Fibroblast of lung (primary cell): Measurements from ENCODE around the gene PLA2G4B. TPM values are rescaled to one million over a fixed set of nuclear protein-coding genes. Genes with fewer than 3 reads are reported as not detected.
A peak's percentile ranks its signal among the peaks of the same experiment; 100 is the strongest.
"Not testable (repeated sequence)": the region's sequence is repeated elsewhere in the genome, so short reads cannot be mapped to it uniquely, and the experiment has no call there.

ENCODE experiments used
- DNase-seq, 2 donors: peaks; one replicate each; pipeline versions ENCODE4 v3.0.0 to v3.0.0-alpha.2; 2010; ENCODE audit warnings: low read depth in 2 of 2
- H2AFZ ChIP-seq: 2 replicates; pipeline ENCODE4 v1.5.1; 2012; ENCODE audit warnings: low read length, control low read depth, inconsistent platforms
- H3K27ac ChIP-seq: 2 replicates; pipeline ENCODE4 v1.5.1; 2011; ENCODE audit warnings: low read length, control low read depth; ENCODE audit not compliant: insufficient read depth
- H3K27me3 ChIP-seq: 2 replicates; pipeline ENCODE4 v1.5.1; 2011; ENCODE audit warnings: mild to moderate bottlenecking, low read length; ENCODE audit not compliant: control insufficient read depth, insufficient read depth
- H3K36me3 ChIP-seq: 2 replicates; pipeline ENCODE4 v1.5.1; 2011; ENCODE audit warnings: low read length; ENCODE audit not compliant: control insufficient read depth, insufficient read depth
- H3K4me1 ChIP-seq: 2 replicates; pipeline ENCODE4 v1.5.1; 2011; ENCODE audit warnings: low read length; ENCODE audit not compliant: control insufficient read depth, insufficient read depth; ENCODE audit errors: extremely low read depth
- H3K4me2 ChIP-seq: 2 replicates; pipeline ENCODE4 v1.5.1; 2011; ENCODE audit warnings: low read length, control low read depth; ENCODE audit not compliant: insufficient read depth; ENCODE audit errors: extremely low read depth
- H3K4me3 ChIP-seq, 4 experiments: fragments of 200-600 bp in 1 of 4; sonication (generic) in 1 of 4; replicated peaks in 1 of 4; 2 replicates each; pipeline ENCODE4 v1.5.1; 2011 to 2016; ENCODE audit warnings: low read length in 4 of 4, low read depth in 3 of 4, mild to moderate bottlenecking in 3 of 4, control low read depth in 2 of 4, inconsistent platforms in 1 of 4, mixed read lengths in 1 of 4; ENCODE audit not compliant: insufficient read depth in 1 of 4; ENCODE audit errors: control extremely low read depth in 1 of 4
- H3K79me2 ChIP-seq: 2 replicates; pipeline ENCODE4 v1.5.1; 2012; ENCODE audit warnings: mild to moderate bottlenecking, low read length, inconsistent platforms; ENCODE audit not compliant: control insufficient read depth, insufficient read depth
- H3K9ac ChIP-seq: 2 replicates; pipeline ENCODE4 v1.5.1; 2011; ENCODE audit warnings: mild to moderate bottlenecking, low read length, control low read depth; ENCODE audit not compliant: insufficient read depth
- H3K9me3 ChIP-seq: 2 replicates; pipeline ENCODE4 v1.5.1; 2012; ENCODE audit warnings: low read depth, low read length; ENCODE audit not compliant: control insufficient read depth, insufficient read depth
- H4K20me1 ChIP-seq: 2 replicates; pipeline ENCODE4 v1.5.1; 2011; ENCODE audit warnings: low read length; ENCODE audit not compliant: control insufficient read depth, insufficient read depth; ENCODE audit errors: extremely low read depth
- EZH2 ChIP-seq: IDR thresholded peaks from 2 replicates; pipeline ENCODE4 v1.5.1; 2012; ENCODE audit warnings: low read length, control low read depth, mild to moderate bottlenecking; ENCODE audit errors: missing control alignments
- polyA plus RNA-seq, 2 donors: library from polyadenylated mRNA; depleted of rRNA in 1 of 2; stranded (reverse) in 1 of 2; unstranded in 1 of 2; fragments of >200 nt; gene quantifications; 2 replicates each; pipeline ENCODE4 v1.2.1, GENCODE V29; 2011 to 2012; ENCODE audit warnings: missing spikeins in 1 of 2
- total RNA-seq: library from RNA; depleted of rRNA; stranded (reverse); fragments of >200 nt; gene quantifications from 2 replicates; pipeline ENCODE4 v1.2.1, GENCODE V29; 2014
- TF ChIP-seq, protein P1 (sequence below), 2 donors: IDR thresholded peaks in 1 of 2; conservative IDR thresholded peaks in 1 of 2; 1 replicate in 1 of 2; 2 replicates in 1 of 2; pipeline ENCODE4 v1.5.1; 2011 to 2012; ENCODE audit warnings: low read length in 2 of 2, control low read depth in 1 of 2, inconsistent platforms in 1 of 2, low read depth in 1 of 2, mild to moderate bottlenecking in 1 of 2

Gene PLA2G4B
- total and polyA plus RNA-seq, 2 donors (not counting 1 experiment from before 2014, with no cell fraction given): 0.99 to 1.2 TPM

DNA sequence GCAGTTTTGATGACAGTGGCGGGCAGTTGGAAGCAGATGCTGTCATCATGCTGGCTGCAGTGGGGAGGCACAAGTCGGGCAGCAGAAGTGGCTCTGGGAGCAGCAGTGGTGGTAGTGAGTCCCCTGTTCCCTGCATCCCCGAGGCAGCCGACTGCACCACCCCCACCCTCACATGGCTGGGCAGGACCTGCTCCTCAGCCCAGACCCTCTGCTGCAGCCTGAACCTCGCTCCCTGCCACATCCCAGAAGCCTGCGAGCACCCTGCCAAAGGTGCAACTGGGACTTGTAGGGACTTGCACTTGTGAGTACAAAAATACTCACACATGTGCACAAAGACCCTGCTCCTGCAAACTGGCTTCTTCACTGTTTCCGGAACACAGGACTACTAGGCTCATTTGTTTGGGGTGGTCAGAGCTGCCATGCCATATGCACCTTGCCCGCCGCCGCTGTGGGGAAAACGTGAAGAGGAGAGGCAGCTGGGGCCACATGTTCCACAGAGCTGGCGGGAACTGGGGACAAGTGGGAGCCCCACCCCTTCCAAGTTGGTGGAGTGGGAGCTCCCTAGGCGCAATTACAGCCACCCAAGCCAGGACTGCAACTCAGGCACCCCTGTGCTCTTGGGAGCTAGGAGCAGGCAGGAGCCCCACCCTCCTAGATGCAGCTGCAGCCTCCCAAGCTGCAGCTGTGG, 8.5 kb upstream of the PLA2G4B start:
- Histone ChIP-seq H2AFZ (no peak overlapping the region), H3K4me3 (no peak overlapping the region), H3K27ac (no peak overlapping the region), H4K20me1 (no peaks in the 10 kb centered on the region), H3K9me3 (no peaks in the 10 kb centered on the region), H3K9ac (no peak overlapping the region), H3K36me3 (no peaks in the 10 kb centered on the region), H3K4me2 (no peak overlapping the region), H3K27me3 (no peaks in the 10 kb centered on the region), H3K4me1 (no peaks in the 10 kb centered on the region), H3K79me2 (no peaks in the 10 kb centered on the region)
- TF ChIP-seq, protein P1, sequence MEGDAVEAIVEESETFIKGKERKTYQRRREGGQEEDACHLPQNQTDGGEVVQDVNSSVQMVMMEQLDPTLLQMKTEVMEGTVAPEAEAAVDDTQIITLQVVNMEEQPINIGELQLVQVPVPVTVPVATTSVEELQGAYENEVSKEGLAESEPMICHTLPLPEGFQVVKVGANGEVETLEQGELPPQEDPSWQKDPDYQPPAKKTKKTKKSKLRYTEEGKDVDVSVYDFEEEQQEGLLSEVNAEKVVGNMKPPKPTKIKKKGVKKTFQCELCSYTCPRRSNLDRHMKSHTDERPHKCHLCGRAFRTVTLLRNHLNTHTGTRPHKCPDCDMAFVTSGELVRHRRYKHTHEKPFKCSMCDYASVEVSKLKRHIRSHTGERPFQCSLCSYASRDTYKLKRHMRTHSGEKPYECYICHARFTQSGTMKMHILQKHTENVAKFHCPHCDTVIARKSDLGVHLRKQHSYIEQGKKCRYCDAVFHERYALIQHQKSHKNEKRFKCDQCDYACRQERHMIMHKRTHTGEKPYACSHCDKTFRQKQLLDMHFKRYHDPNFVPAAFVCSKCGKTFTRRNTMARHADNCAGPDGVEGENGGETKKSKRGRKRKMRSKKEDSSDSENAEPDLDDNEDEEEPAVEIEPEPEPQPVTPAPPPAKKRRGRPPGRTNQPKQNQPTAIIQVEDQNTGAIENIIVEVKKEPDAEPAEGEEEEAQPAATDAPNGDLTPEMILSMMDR (conservative IDR thresholded peaks at IDR 0.05 in 1 of 2, IDR thresholded peaks at IDR 0.05 in 1 of 2; ENCODE audit: low read depth in 1 of 2, low read length in 2 of 2): no peak
- no peak for TF ChIP-seq EZH2
- no peak for DNase-seq

DNA sequence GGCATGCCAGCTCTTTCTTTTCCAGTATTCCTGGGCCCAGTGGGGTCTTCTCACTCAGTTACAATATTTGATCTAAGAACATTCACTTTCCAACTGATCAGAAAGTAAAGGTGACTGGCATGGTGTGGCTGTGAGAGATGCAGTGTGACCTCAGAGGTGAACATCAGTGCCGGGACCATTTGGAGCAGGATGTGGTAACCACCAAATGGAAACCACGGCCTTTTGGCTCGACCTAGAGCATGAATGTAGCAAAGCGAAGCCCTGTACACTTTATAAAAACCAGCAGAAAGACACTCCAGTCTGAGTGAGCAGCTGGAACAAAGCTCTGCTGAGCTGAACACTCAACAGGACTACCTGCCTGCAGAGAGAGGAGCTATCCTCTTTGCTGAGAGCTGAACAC, 7.4 kb upstream of the PLA2G4B start:
- H3K4me1 ChIP-seq, H3K79me2 ChIP-seq, H3K36me3 ChIP-seq, H3K27ac ChIP-seq, H3K9ac ChIP-seq, H3K4me3 ChIP-seq, H3K9me3 ChIP-seq, H3K4me2 ChIP-seq, H4K20me1 ChIP-seq, H2AFZ ChIP-seq, H3K27me3 ChIP-seq: not testable (repeated sequence)
- peak in 1 of 2 donors; percentile 13 for DNase-seq

DNA sequence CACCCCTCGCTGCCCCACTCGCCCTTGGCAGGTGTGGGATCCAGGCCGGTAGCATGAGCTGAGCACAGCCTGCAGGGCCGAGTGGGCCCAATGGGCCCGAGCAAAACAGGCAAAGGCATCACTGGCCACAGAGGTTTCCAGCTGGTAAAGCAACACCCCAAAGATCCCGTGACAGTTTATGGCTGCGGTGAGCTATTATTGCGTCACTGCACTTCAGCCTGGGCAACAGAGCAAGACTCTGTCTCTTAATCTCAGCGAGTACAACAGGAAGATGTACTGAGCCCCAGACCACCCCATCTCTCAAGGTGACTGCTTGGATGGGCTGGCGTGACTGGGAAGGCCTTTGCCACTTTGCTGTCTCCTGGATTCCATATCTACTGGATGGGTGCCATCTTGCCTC, 6.4 kb upstream of the PLA2G4B start:
- no peaks in the 10 kb centered on the region for H3K9me3 ChIP-seq
- H3K27me3 ChIP-seq: no peaks in the 10 kb centered on the region
- no peak overlapping the region for H3K9ac ChIP-seq
- no peaks in the 10 kb centered on the region for H3K36me3 ChIP-seq
- H3K4me2 ChIP-seq: no peak overlapping the region
- H3K4me1 ChIP-seq: no peaks in the 10 kb centered on the region
- no peak overlapping the region for H2AFZ ChIP-seq
- H3K27ac ChIP-seq: no peak overlapping the region
- no peaks in the 10 kb centered on the region for H3K79me2 ChIP-seq
- no peak for TF ChIP-seq EZH2
- TF ChIP-seq, protein P1 (conservative IDR thresholded peaks at IDR 0.05 in 1 of 2, IDR thresholded peaks at IDR 0.05 in 1 of 2; ENCODE audit: low read depth in 1 of 2, low read length in 2 of 2): no peak
- H4K20me1 ChIP-seq: no peaks in the 10 kb centered on the region
- no peak overlapping the region for H3K4me3 ChIP-seq
- DNase-seq: no peak
